Hepatocyte (in vitro differentiated cells): ENCODE measurements around the gene COL4A2.

Experiments
- EZH2 ChIP-seq: fragments of 200-600 bp; sonication (generic); IDR thresholded peaks from 2 replicates; pipeline ENCODE4 v1.6.1; 2016; ENCODE audit warnings: antibody characterized with exemption, mild to moderate bottlenecking, borderline replicate concordance
- EZH2phosphoT487 ChIP-seq: fragments of 200-600 bp; sonication (generic); IDR thresholded peaks from one replicate; pipeline ENCODE4 v1.6.1; 2018; ENCODE audit warnings: antibody characterized with exemption, mild to moderate bottlenecking, low read depth, moderate library complexity; ENCODE audit not compliant: unreplicated experiment, severe bottlenecking
- TF ChIP-seq, protein P1 (sequence below): fragments of 200-600 bp; sonication (generic); IDR thresholded peaks from 2 replicates; pipeline ENCODE4 v1.5.1; 2016; ENCODE audit warnings: antibody characterized with exemption, mild to moderate bottlenecking; ENCODE audit not compliant: poor library complexity

DNA sequence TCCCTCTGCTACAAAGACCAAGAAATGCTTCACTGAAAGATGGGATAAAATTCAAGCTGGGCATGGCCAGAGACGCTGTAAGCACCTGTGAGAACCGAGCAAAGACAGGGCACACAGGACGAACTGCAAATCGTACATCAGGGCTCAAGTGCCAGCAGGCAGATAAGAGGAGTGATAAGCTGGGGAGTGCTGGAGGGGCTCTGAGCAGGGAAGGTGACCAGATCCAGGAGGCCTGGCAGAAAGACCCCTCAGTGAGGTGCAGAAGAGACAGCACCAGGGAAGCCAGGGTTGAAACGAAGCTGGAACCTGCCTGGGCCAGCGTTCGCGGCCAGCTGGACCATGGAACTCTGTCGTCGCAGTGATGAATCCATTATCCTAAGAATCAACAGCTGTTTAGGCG lies 244.2 kb downstream of the COL4A2 start:
- TF ChIP-seq EZH2 = no peak
- TF ChIP-seq, protein P1, sequence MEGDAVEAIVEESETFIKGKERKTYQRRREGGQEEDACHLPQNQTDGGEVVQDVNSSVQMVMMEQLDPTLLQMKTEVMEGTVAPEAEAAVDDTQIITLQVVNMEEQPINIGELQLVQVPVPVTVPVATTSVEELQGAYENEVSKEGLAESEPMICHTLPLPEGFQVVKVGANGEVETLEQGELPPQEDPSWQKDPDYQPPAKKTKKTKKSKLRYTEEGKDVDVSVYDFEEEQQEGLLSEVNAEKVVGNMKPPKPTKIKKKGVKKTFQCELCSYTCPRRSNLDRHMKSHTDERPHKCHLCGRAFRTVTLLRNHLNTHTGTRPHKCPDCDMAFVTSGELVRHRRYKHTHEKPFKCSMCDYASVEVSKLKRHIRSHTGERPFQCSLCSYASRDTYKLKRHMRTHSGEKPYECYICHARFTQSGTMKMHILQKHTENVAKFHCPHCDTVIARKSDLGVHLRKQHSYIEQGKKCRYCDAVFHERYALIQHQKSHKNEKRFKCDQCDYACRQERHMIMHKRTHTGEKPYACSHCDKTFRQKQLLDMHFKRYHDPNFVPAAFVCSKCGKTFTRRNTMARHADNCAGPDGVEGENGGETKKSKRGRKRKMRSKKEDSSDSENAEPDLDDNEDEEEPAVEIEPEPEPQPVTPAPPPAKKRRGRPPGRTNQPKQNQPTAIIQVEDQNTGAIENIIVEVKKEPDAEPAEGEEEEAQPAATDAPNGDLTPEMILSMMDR = no peak
- no peak for TF ChIP-seq EZH2phosphoT487
